B cell (primary cell): ENCODE data around the gene LCN9. TPM values are rescaled to one million over a fixed set of nuclear protein-coding genes. Genes with fewer than 3 reads are reported as not detected.

ENCODE experiments used
- ATAC-seq: fragments of 200-7000 bp; cut with Tn5 transposase; one replicate; pipeline ENCODE4 v1.10.0; 2021; ENCODE audit warnings: low read depth, mild to moderate bottlenecking, moderate number of reproducible peaks, moderate library complexity
- CTCF ChIA-PET: fragments of 350-600 bp; sonication (Branson Sonifier 250); formaldehyde crosslinking; loops from one replicate; lab custom pipeline; 2021; ENCODE audit warnings: antibody characterized with exemption, inconsistent platforms; lab: Charles Lee
- POLR2A ChIA-PET: fragments of 350-600 bp; sonication (Branson Sonifier 250); formaldehyde crosslinking; loops from one replicate; lab custom pipeline; 2021; ENCODE audit warnings: antibody characterized with exemption; lab: Charles Lee
- DNase-seq: peaks from one replicate; pipeline ENCODE4 v3.0.0; 2013
- H2AFZ ChIP-seq: 2 replicates; pipeline ENCODE4 v1.6.1; 2012; ENCODE audit warnings: mild to moderate bottlenecking, low read depth, low read length; ENCODE audit not compliant: insufficient read depth, poor library complexity, severe bottlenecking
- H3K27ac ChIP-seq, 2 donors: 1 replicate in 1 of 2; 2 replicates in 1 of 2; pipeline ENCODE4 v1.5.1; 2012 to 2013; ENCODE audit warnings: low read length in 2 of 2, mild to moderate bottlenecking in 2 of 2, moderate library complexity in 1 of 2
- H3K27me3 ChIP-seq, 4 experiments: fragments of 200-600 bp in 1 of 4; sonication (generic) in 1 of 4; replicated peaks in 1 of 4; 1 replicate in 2 of 4; 2 replicates in 2 of 4; pipeline versions ENCODE4 v1.6.1 to v1.7.0; 2013 to 2016; ENCODE audit warnings: low read length in 3 of 4, mild to moderate bottlenecking in 2 of 4, mixed read lengths in 1 of 4, moderate library complexity in 1 of 4; ENCODE audit not compliant: insufficient read depth in 4 of 4, control insufficient read depth in 3 of 4; ENCODE audit errors: control extremely low read depth in 1 of 4
- H3K36me3 ChIP-seq, 2 experiments: replicated peaks in 1 of 2; 1 replicate in 1 of 2; 2 replicates in 1 of 2; pipeline versions ENCODE4 v1.6.1 to v1.7.1; 2013; ENCODE audit warnings: low read length in 1 of 2; ENCODE audit not compliant: insufficient read depth in 2 of 2, control insufficient read depth in 1 of 2; ENCODE audit errors: control extremely low read depth in 1 of 2, extremely low read depth in 1 of 2
- H3K4me1 ChIP-seq, 2 donors: fragments of 200-600 bp in 1 of 2; sonication (generic) in 1 of 2; 1 replicate in 1 of 2; 2 replicates in 1 of 2; pipeline versions ENCODE4 v1.5.1 to v1.6.1; 2013 to 2017; ENCODE audit warnings: low read length in 2 of 2; ENCODE audit not compliant: control insufficient read depth in 2 of 2, insufficient read depth in 2 of 2
- H3K4me2 ChIP-seq: replicated peaks from 2 replicates; pipeline ENCODE3; 2012; ENCODE audit warnings: mild to moderate bottlenecking, low read depth, low read length; ENCODE audit not compliant: poor library complexity, severe bottlenecking
- H3K4me3 ChIP-seq, 5 experiments: fragments of 200-600 bp in 1 of 5; sonication (generic) in 1 of 5; 1 replicate in 3 of 5; 2 replicates in 2 of 5; pipeline versions ENCODE4 v1.5.1 to v1.7.0; 2011 to 2016; ENCODE audit warnings: low read length in 4 of 5, mild to moderate bottlenecking in 4 of 5, low read depth in 2 of 5, control low read depth in 1 of 5, moderate library complexity in 1 of 5; ENCODE audit not compliant: insufficient read depth in 1 of 5; ENCODE audit errors: control extremely low read depth in 1 of 5, extremely low read depth in 1 of 5
- H3K79me2 ChIP-seq: fragments of 200-600 bp; sonication (generic); one replicate; pipeline ENCODE4 v1.6.0; 2016; ENCODE audit warnings: low read length; ENCODE audit not compliant: control insufficient read depth, insufficient read depth
- H3K9ac ChIP-seq: fragments of 200-600 bp; sonication (generic); 2 replicates; pipeline ENCODE4 v1.6.1; 2017; ENCODE audit warnings: mild to moderate bottlenecking, low read length, moderate library complexity
- H3K9me3 ChIP-seq, 3 donors: one replicate each; pipeline versions ENCODE4 v1.6.1 to v1.7.1; 2013; ENCODE audit warnings: low read length in 2 of 3; ENCODE audit not compliant: control insufficient read depth in 2 of 3, insufficient read depth in 1 of 3; ENCODE audit errors: control extremely low read depth in 1 of 3
- H4K20me1 ChIP-seq: 2 replicates; pipeline ENCODE4 v1.6.0; 2012; ENCODE audit warnings: mild to moderate bottlenecking, low read length; ENCODE audit not compliant: insufficient read depth, control insufficient read depth, poor library complexity, severe bottlenecking
- H3K27ac Mint-ChIP-seq: one replicate; pipeline ENCODE4 v1.8.0; 2021; ENCODE audit warnings: mixed read lengths
- H3K27me3 Mint-ChIP-seq: one replicate; pipeline ENCODE4 v1.8.0; 2021; ENCODE audit warnings: mixed read lengths
- H3K4me1 Mint-ChIP-seq: one replicate; pipeline ENCODE4 v1.8.0; 2021; ENCODE audit warnings: mixed read lengths
- H3K4me3 Mint-ChIP-seq: one replicate; pipeline ENCODE4 v1.8.0; 2021; ENCODE audit warnings: mixed read lengths
- H3K9me3 Mint-ChIP-seq: one replicate; pipeline ENCODE4 v1.8.0; 2022; ENCODE audit warnings: mixed read lengths; ENCODE audit not compliant: insufficient read depth
- CTCF ChIP-seq: fragments of 200-600 bp; IDR thresholded peaks from one replicate; pipeline ENCODE4 v1.8.0; 2022; ENCODE audit warnings: antibody characterized with exemption, mild to moderate bottlenecking
- EZH2 ChIP-seq: IDR thresholded peaks from 2 replicates; pipeline ENCODE4 v1.6.1; 2012; ENCODE audit warnings: borderline replicate concordance, low read depth, mild to moderate bottlenecking, moderate library complexity, low read length; ENCODE audit not compliant: insufficient read depth, poor library complexity, severe bottlenecking
- WGBS: methylation state at CpG from one replicate; pipeline ENCODE4 v1.1.5; 2013; ENCODE audit warnings: missing lambda C conversion rate; ENCODE audit not compliant: insufficient coverage; 5-methylcytosine and 5-hydroxymethylcytosine counted together
- intact Hi-C: fragments of 100-400 bp; cut with micrococcal nuclease; formaldehyde crosslinking; loops from one replicate; pipeline ENCODE4 v1.10.0; 2022
- polyA plus RNA-seq: library from polyadenylated mRNA; depleted of rRNA; stranded (reverse); fragments of >200 nt; gene quantifications from 2 replicates; pipeline ENCODE4 v1.2.3, GENCODE V29; 2012
- total RNA-seq, 2 donors: library from RNA; stranded (reverse); fragments of 120-200 nt in 1 of 2; gene quantifications; 1 replicate in 1 of 2; 2 replicates in 1 of 2; pipeline versions ENCODE4 v1.2.3 to v1.2.4, GENCODE V29; 2013 to 2022

The LCN9 gene
- total and polyA plus RNA-seq, 2 donors (not counting 1 experiment from before 2014, with no cell fraction given): not detected

GRCh38 chr9:135659252-135659651 is 3.9 kb upstream of the LCN9 start:
- WGBS: 85% methylated on average over 13 of the region's 13 CpGs
- no peak overlapping the region for H3K27ac Mint-ChIP-seq
- intact Hi-C loops: no loop called here
- ChIA-PET POLR2A (no interaction called here), CTCF (no interaction called here)
- ATAC-seq (no peak), DNase-seq (no peak)
- H3K79me2 ChIP-seq: no peaks in the 10 kb centered on the region
- H3K9me3 ChIP-seq: peaks cover 0 to 6% (median 0%) of the 10 kb centered on the region in 3 donors
- no peak overlapping the region for H3K9ac ChIP-seq
- no peaks in the 10 kb centered on the region for H3K4me1 Mint-ChIP-seq
- H3K4me1 ChIP-seq: no peaks in the 10 kb centered on the region
- H3K27ac ChIP-seq: no peak overlapping the region
- H3K9me3 Mint-ChIP-seq: no peaks in the 10 kb centered on the region
- H3K27me3 Mint-ChIP-seq: peaks cover 9% of the 10 kb centered on the region
- H3K27me3 ChIP-seq: peaks cover 0 to 4% (median 0%) of the 10 kb centered on the region in 4 experiments
- no peak overlapping the region for H3K4me3 Mint-ChIP-seq
- H3K36me3 ChIP-seq: no peaks in the 10 kb centered on the region
- no peaks in the 10 kb centered on the region for H4K20me1 ChIP-seq
- H3K4me3 ChIP-seq: no peak overlapping the region
- H3K4me2 ChIP-seq: no peak overlapping the region
- H2AFZ ChIP-seq: no peak overlapping the region
- TF ChIP-seq EZH2 (no peak), CTCF (no peak)

GRCh38 chr9:135660407-135660806 is 2.7 kb upstream of the LCN9 start:
- ATAC-seq: no peak
- WGBS: 93% methylated on average over 20 of the region's 22 CpGs
- Mint-ChIP-seq H3K9me3 (no peaks in the 10 kb centered on the region), H3K27me3 (peaks cover 4% of the 10 kb centered on the region), H3K4me1 (no peaks in the 10 kb centered on the region), H3K27ac (no peak overlapping the region), H3K4me3 (no peak overlapping the region)
- no peak for DNase-seq
- Histone ChIP-seq H3K27me3 (peaks cover 0 to 4% (median 0%) of the 10 kb centered on the region in 4 experiments), H4K20me1 (no peaks in the 10 kb centered on the region), H3K36me3 (no peaks in the 10 kb centered on the region), H3K79me2 (no peaks in the 10 kb centered on the region), H3K4me2 (no peak overlapping the region), H3K9ac (no peak overlapping the region), H3K27ac (no peak overlapping the region), H2AFZ (no peak overlapping the region), H3K9me3 (peaks cover 0 to 6% (median 0%) of the 10 kb centered on the region in 3 donors), H3K4me3 (no peak overlapping the region), H3K4me1 (no peaks in the 10 kb centered on the region)
- intact Hi-C loops: no loop called here
- CTCF ChIA-PET: no interaction called here
- POLR2A ChIA-PET: no interaction called here
- TF ChIP-seq CTCF: no peak
- no peak for TF ChIP-seq EZH2
